ENCODE measurements around the gene C1QTNF6. TPM values are rescaled to one million over a fixed set of nuclear protein-coding genes. Genes with fewer than 3 reads are reported as not detected.
A peak's percentile ranks its signal among the peaks of the same experiment; 100 is the strongest.

The C1QTNF6 gene
- total and polyA plus RNA-seq, 5 donors from 2014 or later: 1.6 to 13.6 (median 2.1) TPM

DNA sequence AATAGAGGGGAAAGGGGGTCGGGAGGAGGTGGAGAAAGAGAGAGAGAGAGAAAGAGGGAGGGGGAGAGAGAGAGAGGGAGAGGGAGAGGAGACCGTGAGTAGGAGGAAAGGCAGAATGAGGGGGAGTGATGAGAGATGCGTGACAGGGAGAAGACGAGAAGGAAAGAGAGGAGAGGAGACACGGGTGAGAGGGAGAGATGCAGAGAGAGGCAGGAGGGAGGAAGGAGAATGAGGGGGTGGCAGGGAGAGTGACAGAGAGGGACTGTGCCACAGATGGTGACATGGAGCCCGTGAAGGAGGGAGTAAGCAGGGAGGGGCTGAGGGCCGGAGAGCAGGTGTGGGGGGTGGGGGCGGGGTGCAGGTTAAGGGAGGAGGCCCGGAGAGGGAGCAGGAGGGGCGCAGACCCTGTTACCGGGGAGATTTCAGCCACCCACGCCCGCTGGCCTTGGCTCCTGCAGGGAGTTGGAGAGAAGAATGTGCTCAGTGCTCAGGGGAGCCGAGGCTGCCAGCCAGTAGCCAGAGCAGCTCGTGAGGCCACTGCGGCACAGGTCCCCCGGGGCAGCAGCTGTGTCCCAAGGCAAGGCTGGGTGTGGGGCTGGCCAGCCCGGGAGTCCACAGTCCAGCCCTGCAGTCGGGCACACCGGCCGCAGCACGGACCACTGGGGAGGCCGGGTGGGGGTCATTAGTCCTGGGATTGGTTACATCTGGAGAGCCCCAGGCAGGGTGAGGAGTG, 24.3 kb upstream of the C1QTNF6 start, which contains the start of gene SSTR3:
SSTR3 (minus strand) TSS at position 304 of the 733 bp plus-strand sequence. CDS start 4,674 bp downstream, outside the sequence.
- no peak within 1 kb of the TSS for H3K4me3 Mint-ChIP-seq

GRCh38 chr22:37211866-37212173, 23.8 kb upstream of the C1QTNF6 start:
- Mint-ChIP-seq H3K27me3 (no peaks in the 10 kb centered on the region), H3K36me3 (peaks cover 16% of the 10 kb centered on the region), H3K27ac (no peak overlapping the region), H3K9me3 (no peaks in the 10 kb centered on the region), H3K4me1 (peaks cover 0 to 68% (median 16%) of the 10 kb centered on the region in 4 donors), H3K4me3 (no peak overlapping the region)
- H3K4me1 ChIP-seq (ENCODE audit: control insufficient read depth, insufficient read depth, low read length, poor library complexity, severe bottlenecking): peaks cover 25% of the 10 kb centered on the region
- DNase-seq (no peak), ATAC-seq (ENCODE audit: low read depth in 2 of 2) (no peak)
- no peaks in the 10 kb centered on the region for H3K36me3 ChIP-seq (ENCODE audit: control insufficient read depth, insufficient read depth, low read length)
- H3K9me3 ChIP-seq (ENCODE audit: control insufficient read depth in 2 of 2, low read length in 2 of 2): no peaks in the 10 kb centered on the region
- H3K27ac ChIP-seq (ENCODE audit: insufficient read depth, low read length, poor library complexity, severe bottlenecking): no peak overlapping the region
- H3K4me3 ChIP-seq (ENCODE audit: low read depth, low read length): no peak overlapping the region
- H3K27me3 ChIP-seq (ENCODE audit: control insufficient read depth, insufficient read depth, low read length): no peaks in the 10 kb centered on the region

More for the DNA sequence above, 24.3 kb upstream of the C1QTNF6 start, which contains the start of gene SSTR3:
- Mint-ChIP-seq H3K4me1 (peaks cover 0 to 71% (median 18%) of the 10 kb centered on the region in 4 donors), H3K9me3 (no peaks in the 10 kb centered on the region), H3K27me3 (no peaks in the 10 kb centered on the region), H3K27ac (no peak within 1 kb of the TSS), H3K36me3 (peaks cover 21% of the 10 kb centered on the region)
- Histone ChIP-seq H3K27ac (ENCODE audit: insufficient read depth, low read length, poor library complexity, severe bottlenecking) (no peak within 1 kb of the TSS), H3K4me1 (ENCODE audit: control insufficient read depth, insufficient read depth, low read length, poor library complexity, severe bottlenecking) (peaks cover 30% of the 10 kb centered on the region), H3K4me3 (ENCODE audit: low read depth, low read length) (no peak within 1 kb of the TSS), H3K27me3 (ENCODE audit: control insufficient read depth, insufficient read depth, low read length) (no peaks in the 10 kb centered on the region), H3K9me3 (ENCODE audit: control insufficient read depth in 2 of 2, low read length in 2 of 2) (no peaks in the 10 kb centered on the region), H3K36me3 (ENCODE audit: control insufficient read depth, insufficient read depth, low read length) (no peaks in the 10 kb centered on the region)
- no peak for ATAC-seq (ENCODE audit: low read depth in 2 of 2)
- no peak for DNase-seq

GRCh38 chr22:37211075-37211865, 23.2 kb upstream of the C1QTNF6 start:
- no peak for DNase-seq
- Mint-ChIP-seq H3K4me3 (peak overlapping the region in 1 of 4 donors; percentile 52), H3K27me3 (no peaks in the 10 kb centered on the region), H3K4me1 (peaks cover 0 to 65% (median 15%) of the 10 kb centered on the region in 4 donors), H3K9me3 (no peaks in the 10 kb centered on the region), H3K36me3 (peaks cover 13% of the 10 kb centered on the region), H3K27ac (peak overlapping the region in 1 of 3 donors; percentile 55)
- Histone ChIP-seq H3K4me1 (ENCODE audit: control insufficient read depth, insufficient read depth, low read length, poor library complexity, severe bottlenecking) (peaks cover 25% of the 10 kb centered on the region), H3K36me3 (ENCODE audit: control insufficient read depth, insufficient read depth, low read length) (no peaks in the 10 kb centered on the region), H3K27me3 (ENCODE audit: control insufficient read depth, insufficient read depth, low read length) (no peaks in the 10 kb centered on the region), H3K27ac (ENCODE audit: insufficient read depth, low read length, poor library complexity, severe bottlenecking) (no peak overlapping the region), H3K4me3 (ENCODE audit: low read depth, low read length) (no peak overlapping the region), H3K9me3 (ENCODE audit: control insufficient read depth in 2 of 2, low read length in 2 of 2) (no peaks in the 10 kb centered on the region)
- ATAC-seq (ENCODE audit: low read depth in 2 of 2): no peak

- Mint-ChIP-seq H3K4me1 (peaks cover 0 to 68% (median 10%) of the 10 kb centered on the region in 4 donors), H3K9me3 (no peaks in the 10 kb centered on the region), H3K27me3 (no peaks in the 10 kb centered on the region), H3K4me3 (peak overlapping the region in 2 of 4 donors; percentile 38 to 52), H3K27ac (peak overlapping the region in 2 of 3 donors; percentile 77), H3K36me3 (peaks cover 13% of the 10 kb centered on the region)
- ATAC-seq (ENCODE audit: low read depth in 2 of 2) (no peak), DNase-seq (no peak)
- Histone ChIP-seq H3K27ac (ENCODE audit: insufficient read depth, low read length, poor library complexity, severe bottlenecking) (no peak overlapping the region), H3K9me3 (ENCODE audit: control insufficient read depth in 2 of 2, low read length in 2 of 2) (no peaks in the 10 kb centered on the region), H3K36me3 (ENCODE audit: control insufficient read depth, insufficient read depth, low read length) (no peaks in the 10 kb centered on the region), H3K4me3 (ENCODE audit: low read depth, low read length) (no peak overlapping the region), H3K27me3 (ENCODE audit: control insufficient read depth, insufficient read depth, low read length) (no peaks in the 10 kb centered on the region), H3K4me1 (ENCODE audit: control insufficient read depth, insufficient read depth, low read length, poor library complexity, severe bottlenecking) (peaks cover 25% of the 10 kb centered on the region)
These were observed 22.2 kb upstream of the C1QTNF6 start for GRCh38 chr22:37210041-37210803.

- Mint-ChIP-seq H3K27ac (peak overlapping the region; percentile 76 to 82 (median 77)), H3K36me3 (peaks cover 9% of the 10 kb centered on the region), H3K4me3 (peak overlapping the region in 2 of 4 donors; percentile 9 to 25), H3K27me3 (no peaks in the 10 kb centered on the region), H3K9me3 (no peaks in the 10 kb centered on the region), H3K4me1 (peaks cover 0 to 66% (median 8%) of the 10 kb centered on the region in 4 donors)
- no peaks in the 10 kb centered on the region for H3K36me3 ChIP-seq (ENCODE audit: control insufficient read depth, insufficient read depth, low read length)
- no peaks in the 10 kb centered on the region for H3K27me3 ChIP-seq (ENCODE audit: control insufficient read depth, insufficient read depth, low read length)
- no peaks in the 10 kb centered on the region for H3K9me3 ChIP-seq (ENCODE audit: control insufficient read depth in 2 of 2, low read length in 2 of 2)
- peaks cover 25% of the 10 kb centered on the region for H3K4me1 ChIP-seq (ENCODE audit: control insufficient read depth, insufficient read depth, low read length, poor library complexity, severe bottlenecking)
- H3K4me3 ChIP-seq (ENCODE audit: low read depth, low read length): no peak overlapping the region
- H3K27ac ChIP-seq (ENCODE audit: insufficient read depth, low read length, poor library complexity, severe bottlenecking): no peak overlapping the region
- DNase-seq (no peak), ATAC-seq (ENCODE audit: low read depth in 2 of 2) (no peak)
These were observed 21.2 kb upstream of the C1QTNF6 start for GRCh38 chr22:37209140-37209845.

- peak overlapping the region; percentile 65 to 83 (median 82) for H3K27ac Mint-ChIP-seq
- Histone ChIP-seq H3K27me3 (ENCODE audit: control insufficient read depth, insufficient read depth, low read length) (no peaks in the 10 kb centered on the region), H3K4me1 (ENCODE audit: control insufficient read depth, insufficient read depth, low read length, poor library complexity, severe bottlenecking) (peaks cover 25% of the 10 kb centered on the region), H3K4me3 (ENCODE audit: low read depth, low read length) (no peak overlapping the region), H3K9me3 (ENCODE audit: control insufficient read depth in 2 of 2, low read length in 2 of 2) (no peaks in the 10 kb centered on the region), H3K27ac (ENCODE audit: insufficient read depth, low read length, poor library complexity, severe bottlenecking) (no peak overlapping the region), H3K36me3 (ENCODE audit: control insufficient read depth, insufficient read depth, low read length) (no peaks in the 10 kb centered on the region)
- H3K4me1 Mint-ChIP-seq: peaks cover 0 to 59% (median 8%) of the 10 kb centered on the region in 4 donors
- ATAC-seq (ENCODE audit: low read depth in 2 of 2): peak in 1 of 2 donors; percentile 11
- no peaks in the 10 kb centered on the region for H3K27me3 Mint-ChIP-seq
- H3K36me3 Mint-ChIP-seq: peaks cover 5% of the 10 kb centered on the region
- DNase-seq: no peak
- no peaks in the 10 kb centered on the region for H3K9me3 Mint-ChIP-seq
- H3K4me3 Mint-ChIP-seq: peak overlapping the region in 2 of 4 donors; percentile 43 to 49
These were observed 20.5 kb upstream of the C1QTNF6 start for GRCh38 chr22:37208401-37209139.

Measured in CD4-positive, CD25-positive, alpha-beta regulatory T cell (primary cell).